Common myeloid progenitor, CD34-positive (primary cell): Measurements from ENCODE around the gene LIMS1.
"Not testable (repeated sequence)": the region's sequence is repeated elsewhere in the genome, so short reads cannot be mapped to it uniquely, and the experiment has no call there.

Experiments
- CTCF ChIA-PET: fragments of 350-600 bp; sonication (Branson Sonifier 250); formaldehyde crosslinking; loops from one replicate; lab custom pipeline; 2021; ENCODE audit warnings: antibody characterized with exemption; lab: Charles Lee
- POLR2A ChIA-PET: fragments of 350-600 bp; sonication (Branson Sonifier 250); formaldehyde crosslinking; loops from one replicate; lab custom pipeline; 2021; ENCODE audit warnings: antibody characterized with exemption; lab: Charles Lee
- DNase-seq, 3 donors: peaks; one replicate each; pipeline versions ENCODE4 v3.0.0 to v3.0.0-alpha.2; 2013
- H3K27ac ChIP-seq, 2 experiments: 1 replicate in 1 of 2; 2 replicates in 1 of 2; pipeline ENCODE4 v1.7.0; 2013; ENCODE audit warnings: inconsistent platforms in 2 of 2, low read length in 2 of 2, mild to moderate bottlenecking in 2 of 2, low read depth in 1 of 2, moderate library complexity in 1 of 2; ENCODE audit not compliant: severe bottlenecking in 2 of 2, insufficient read depth in 1 of 2, poor library complexity in 1 of 2
- H3K27me3 ChIP-seq, 5 experiments: replicated peaks in 2 of 5; 1 replicate in 3 of 5; 2 replicates in 2 of 5; pipeline versions ENCODE4 v1.6.1 to v1.7.0; 2013; ENCODE audit warnings: low read length in 4 of 5, mild to moderate bottlenecking in 2 of 5, moderate library complexity in 2 of 5, inconsistent platforms in 1 of 5; ENCODE audit not compliant: insufficient read depth in 5 of 5, control insufficient read depth in 4 of 5
- H3K36me3 ChIP-seq, 4 experiments: 1 replicate in 2 of 4; 2 replicates in 2 of 4; pipeline versions ENCODE4 v1.6.1 to v1.7.0; 2013; ENCODE audit warnings: low read length in 3 of 4, control low read depth in 1 of 4, mild to moderate bottlenecking in 1 of 4; ENCODE audit not compliant: control insufficient read depth in 4 of 4, insufficient read depth in 4 of 4
- H3K4me1 ChIP-seq, 4 experiments: 1 replicate in 3 of 4; 2 replicates in 1 of 4; pipeline versions ENCODE4 v1.6.1 to v1.7.1; 2013; ENCODE audit warnings: low read length in 3 of 4, mild to moderate bottlenecking in 3 of 4, control low read depth in 1 of 4, inconsistent platforms in 1 of 4, moderate library complexity in 1 of 4; ENCODE audit not compliant: control insufficient read depth in 4 of 4, insufficient read depth in 4 of 4; ENCODE audit errors: control extremely low read depth in 1 of 4
- H3K4me3 ChIP-seq, 7 experiments: 1 replicate in 4 of 7; 2 replicates in 3 of 7; pipeline versions ENCODE4 v1.5.1 to v1.7.0; 2013; ENCODE audit warnings: mild to moderate bottlenecking in 7 of 7, low read length in 6 of 7, moderate library complexity in 6 of 7, inconsistent platforms in 2 of 7, low read depth in 2 of 7, control low read depth in 1 of 7; ENCODE audit not compliant: insufficient read depth in 4 of 7, control insufficient read depth in 1 of 7; ENCODE audit errors: extremely low read depth in 1 of 7
- H3K9me3 ChIP-seq, 5 experiments: 1 replicate in 4 of 5; 2 replicates in 1 of 5; pipeline versions ENCODE4 v1.6.1 to v1.7.1; 2013; ENCODE audit warnings: low read length in 4 of 5, mild to moderate bottlenecking in 2 of 5, inconsistent platforms in 1 of 5, low read depth in 1 of 5, moderate library complexity in 1 of 5; ENCODE audit not compliant: control insufficient read depth in 4 of 5, insufficient read depth in 2 of 5; ENCODE audit errors: control extremely low read depth in 1 of 5
- WGBS: methylation state at CpG from one replicate; pipeline ENCODE4 v1.1.5; 2013; ENCODE audit not compliant: insufficient coverage; 5-methylcytosine and 5-hydroxymethylcytosine counted together

The LIMS1 gene

GRCh38 chr2:108512431-108512830 is 21.8 kb upstream of the LIMS1 start:
- H3K27ac ChIP-seq, H3K36me3 ChIP-seq, H3K4me1 ChIP-seq, H3K27me3 ChIP-seq, H3K9me3 ChIP-seq, H3K4me3 ChIP-seq, DNase-seq, CTCF ChIA-PET: not testable (repeated sequence)
- no CpG with 5 or more reads among the region's 3 CpGs for WGBS
- POLR2A ChIA-PET: interaction anchor here (0.6 kb wide), 1 partner anchor 74 kb away, joined by 3 read pairs; no protein-coding TSS in a partner anchor

DNA sequence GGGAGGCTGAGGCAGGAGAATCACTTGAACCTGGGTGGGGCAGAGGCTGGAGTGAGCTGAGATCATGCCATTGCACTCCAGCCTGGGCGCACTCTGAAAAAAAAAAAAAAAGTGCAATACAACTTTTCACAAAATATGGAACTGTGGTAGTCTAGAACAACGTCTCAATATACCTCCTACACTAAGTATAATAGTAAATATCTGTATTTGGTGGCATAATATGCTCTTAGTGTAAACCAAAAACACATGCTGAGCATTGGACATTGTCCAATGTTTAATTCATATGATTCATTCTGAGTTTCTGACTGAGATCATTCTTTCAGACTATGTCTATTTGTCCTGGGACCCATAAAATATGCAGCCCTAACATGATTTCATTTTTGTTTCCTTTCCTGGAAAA is 19.8 kb upstream of the LIMS1 start:
- H3K9me3 ChIP-seq, H3K27me3 ChIP-seq, H3K27ac ChIP-seq, H3K4me3 ChIP-seq, H3K4me1 ChIP-seq, DNase-seq, POLR2A ChIA-PET, H3K36me3 ChIP-seq, CTCF ChIA-PET: not testable (repeated sequence)
- no CpG with 5 or more reads among the region's 2 CpGs for WGBS

DNA sequence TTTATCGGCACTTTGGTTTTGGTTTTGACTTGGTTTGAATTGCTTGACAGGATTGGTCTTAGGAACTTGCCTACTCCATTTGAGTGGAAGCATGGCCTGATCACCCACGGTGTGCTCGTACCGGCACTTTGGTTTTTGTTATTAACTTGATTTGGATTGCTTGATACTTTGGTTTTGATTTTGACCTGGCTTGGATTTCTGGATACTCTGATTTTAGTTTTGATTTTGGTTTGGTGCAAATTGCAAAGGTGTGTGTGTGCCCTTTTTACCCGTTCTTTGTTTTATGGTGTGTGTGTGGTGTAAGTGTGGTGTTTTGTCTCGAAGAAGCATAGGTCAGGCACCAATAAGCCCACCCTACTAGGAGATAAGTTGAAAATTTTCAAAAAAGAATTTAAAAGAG is 9.6 kb upstream of the LIMS1 start:
- no CpG with 5 or more reads among the region's 6 CpGs for WGBS
- H3K4me1 ChIP-seq, H3K36me3 ChIP-seq, H3K27ac ChIP-seq, H3K4me3 ChIP-seq, POLR2A ChIA-PET, DNase-seq, H3K9me3 ChIP-seq, CTCF ChIA-PET, H3K27me3 ChIP-seq: not testable (repeated sequence)

DNA sequence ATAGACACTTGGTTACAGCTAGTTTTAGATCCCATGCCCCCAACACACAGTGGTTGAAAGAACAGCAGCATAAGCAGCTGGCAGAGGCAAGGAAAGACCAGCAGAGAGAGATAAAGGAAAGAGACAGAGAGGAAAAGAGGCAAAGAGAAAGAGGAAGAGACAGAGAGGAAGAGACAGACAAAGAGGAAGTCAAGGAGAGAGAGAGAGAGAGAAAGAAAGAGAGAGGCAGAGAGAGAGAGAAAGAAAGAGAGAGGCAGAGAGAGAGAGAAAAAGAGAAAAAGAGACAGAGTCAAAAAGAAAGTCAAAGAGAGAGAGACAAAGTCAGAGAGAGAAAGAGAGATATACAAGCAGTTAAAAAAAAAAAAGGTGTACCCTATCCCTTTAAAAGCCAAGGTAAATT is 9.0 kb upstream of the LIMS1 start:
- H3K9me3 ChIP-seq, H3K36me3 ChIP-seq, CTCF ChIA-PET, H3K4me1 ChIP-seq, DNase-seq, H3K27ac ChIP-seq, H3K4me3 ChIP-seq, H3K27me3 ChIP-seq, POLR2A ChIA-PET: not testable (repeated sequence)

DNA sequence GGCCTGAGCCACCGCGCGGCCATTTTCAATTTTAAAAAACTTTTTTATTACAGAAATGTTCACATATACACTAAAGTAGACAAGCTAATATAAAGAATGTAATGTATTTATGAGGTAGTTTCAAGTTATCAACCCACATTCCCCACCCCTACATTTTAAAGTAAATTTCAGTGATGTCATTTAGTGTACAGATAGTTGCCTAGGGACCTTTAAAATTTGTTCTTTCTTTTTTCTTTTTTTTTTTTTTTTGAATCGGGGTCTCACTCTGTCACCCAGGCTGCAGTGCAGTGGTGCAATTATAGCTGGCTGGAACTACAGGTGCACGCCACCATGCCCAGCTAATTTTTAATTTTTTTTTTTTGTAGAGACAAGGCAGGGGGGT is 2.6 kb upstream of the LIMS1 start:
- ChIA-PET CTCF (interaction anchor here (0.9 kb wide), 1 partner anchor 18 kb away, joined by 3 read pairs; no protein-coding TSS in a partner anchor), POLR2A (no interaction called here)
- no peaks in the 10 kb centered on the region for H3K9me3 ChIP-seq
- peak in 1 of 3 donors; percentile 27 for DNase-seq
- H3K4me1 ChIP-seq: peaks cover 11 to 29% (median 20%) of the 10 kb centered on the region in 4 experiments
- H3K27me3 ChIP-seq: no peaks in the 10 kb centered on the region
- no peak overlapping the region for H3K4me3 ChIP-seq
- WGBS: 100% methylated on average over 1 of the region's 5 CpGs
- no peak overlapping the region for H3K27ac ChIP-seq
- H3K36me3 ChIP-seq: no peaks in the 10 kb centered on the region

DNA sequence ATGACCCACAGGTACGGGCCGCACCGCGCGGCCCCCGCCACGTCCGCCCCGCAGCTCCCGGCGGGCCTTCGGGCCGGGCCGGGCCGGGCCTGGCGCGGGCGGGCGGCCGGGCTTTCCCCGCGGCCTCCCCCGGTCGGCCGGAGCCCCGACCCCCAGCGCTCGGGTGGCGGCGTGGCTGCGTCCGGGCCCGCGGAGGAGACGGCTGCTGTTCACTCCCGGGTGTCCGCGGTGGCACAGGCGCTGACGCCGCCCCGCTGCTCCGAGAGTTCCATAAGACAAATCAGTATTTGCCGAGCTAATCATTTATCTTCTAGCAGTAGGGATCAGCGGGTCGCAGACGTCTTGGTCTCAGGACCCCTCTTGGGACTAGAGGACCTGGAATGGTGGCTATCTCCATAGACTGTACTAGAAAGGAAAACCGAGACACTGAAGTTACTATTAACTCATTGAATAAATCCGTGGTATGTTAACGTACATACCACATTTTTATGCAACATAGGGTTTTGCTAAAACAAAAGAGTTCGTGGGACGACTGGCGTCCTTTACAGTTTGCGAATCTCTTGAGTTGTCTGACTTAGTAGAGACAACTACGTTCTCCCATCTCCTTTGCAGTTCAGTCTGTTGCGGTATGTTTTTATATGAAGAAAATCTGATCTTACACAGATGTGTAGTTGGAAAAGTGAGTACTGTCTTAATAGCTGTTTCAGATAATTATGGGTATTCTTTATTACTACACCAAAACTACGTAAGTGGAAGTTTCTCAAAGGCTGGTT is 500 bp downstream of the LIMS1 start:
- peak; percentile 24 to 67 (median 58) for DNase-seq
- ChIA-PET CTCF (interaction anchor here (1.0 to 1.7 kb wide), 6 partner anchors 12 to 184 kb away, joined by 3 to 5 read pairs (median 4); no protein-coding TSS in a partner anchor), POLR2A (no interaction called here)

DNA sequence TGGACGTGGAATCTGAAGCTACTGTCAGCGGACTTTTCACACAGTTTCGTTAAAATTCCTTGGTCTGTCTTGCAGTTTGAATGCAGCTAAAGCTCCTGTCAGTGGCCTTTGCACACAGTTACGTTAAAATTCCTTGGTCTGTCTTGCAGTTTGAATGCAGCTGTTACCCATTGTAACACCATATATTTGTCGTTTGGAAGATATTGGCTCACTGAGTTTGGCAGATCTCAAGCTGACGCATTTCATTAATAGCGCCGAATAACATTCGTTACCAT is 1.0 kb downstream of the LIMS1 start:
- Histone ChIP-seq H3K4me1 (peaks cover 11 to 32% (median 21%) of the 10 kb centered on the region in 4 experiments), H3K36me3 (peaks cover 0 to 5% (median 0%) of the 10 kb centered on the region in 4 experiments), H3K4me3 (peak overlapping the region in 6 of 7 experiments; percentile 84 to 95 (median 86)), H3K27ac (peak overlapping the region in 1 of 2 experiments; percentile 79), H3K27me3 (no peaks in the 10 kb centered on the region), H3K9me3 (no peaks in the 10 kb centered on the region)
- POLR2A ChIA-PET: no interaction called here
- 39% methylated on average over 9 of the region's 9 CpGs for WGBS
- CTCF ChIA-PET: interaction anchor here (1.0 to 1.7 kb wide), 5 partner anchors 12 to 49 kb away, joined by 4 to 5 read pairs (median 4); no protein-coding TSS in a partner anchor
- no peak for DNase-seq

More for the DNA sequence above, 500 bp downstream of the LIMS1 start:
- H3K4me3 ChIP-seq: peak overlapping the region; percentile 84 to 95 (median 85)
- H3K4me1 ChIP-seq: peaks cover 11 to 32% (median 21%) of the 10 kb centered on the region in 4 experiments
- no peaks in the 10 kb centered on the region for H3K9me3 ChIP-seq
- peak overlapping the region; percentile 17 to 79 for H3K27ac ChIP-seq
- H3K27me3 ChIP-seq: no peaks in the 10 kb centered on the region
- H3K36me3 ChIP-seq: peaks cover 0 to 5% (median 0%) of the 10 kb centered on the region in 4 experiments
- WGBS: under 1% methylated on average over 55 of the region's 57 CpGs
